ENCODE results near the gene PTPN2. TPM values are rescaled to one million over a fixed set of nuclear protein-coding genes. Genes with fewer than 3 reads are reported as not detected.

The PTPN2 gene
- total and polyA plus RNA-seq, 9 of the 15 experiments (the other 6 are each of a cell fraction or from before 2014, with no cell fraction given), result 36.6 to 66.4 (median 43.8) TPM

DNA sequence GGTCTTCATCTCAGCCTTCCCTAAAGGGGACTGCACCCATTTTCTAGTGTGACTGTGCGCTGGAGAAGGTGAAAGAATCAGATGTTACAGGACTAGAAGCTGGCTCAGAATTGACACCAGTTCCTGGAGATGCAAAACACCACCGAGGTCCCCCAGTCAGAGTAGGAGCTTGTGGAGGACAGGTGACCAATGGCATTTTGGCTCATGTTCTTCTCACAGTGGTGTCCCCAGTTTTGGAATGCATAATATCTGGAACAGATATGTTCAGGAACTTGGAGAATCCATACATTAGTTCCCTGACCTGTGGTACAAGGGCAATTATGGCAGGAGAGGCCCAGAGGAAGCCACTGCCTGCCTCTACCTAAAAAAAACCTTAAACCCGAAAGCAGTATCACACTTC is 114.9 kb downstream of the PTPN2 start (continued):
- no peak for TF ChIP-seq ZNF780A (CRISPR knock-in tag; IDR thresholded peaks at IDR 0.05)
- TF ChIP-seq XRCC3 (IDR thresholded peaks at IDR 0.05), result no peak
- no peak for TF ChIP-seq ZNF830 (CRISPR knock-in tag; IDR thresholded peaks at IDR 0.05)
- no peak for TF ChIP-seq DDX20 (tag; IDR thresholded peaks at IDR 0.05; ENCODE audit: low read depth)

DNA sequence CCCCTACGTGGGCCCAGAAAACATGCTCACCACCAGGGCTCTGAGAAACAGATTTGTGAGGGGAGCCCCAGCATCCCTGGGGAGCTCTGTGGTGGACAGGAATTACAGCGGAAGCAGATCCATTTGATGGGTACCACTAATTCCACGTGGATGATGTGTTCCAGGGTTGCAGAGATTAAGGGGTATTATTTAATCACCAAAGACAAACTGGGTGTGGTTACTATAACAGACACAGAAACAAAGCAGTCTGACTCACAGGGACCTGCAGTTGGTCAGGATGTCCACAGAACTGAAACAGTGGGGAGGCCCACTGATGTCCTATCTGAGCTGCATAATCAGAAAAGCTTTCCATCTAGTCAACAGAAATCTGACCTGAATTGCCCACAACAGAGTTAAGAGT is 115.4 kb downstream of the PTPN2 start:
- no peak overlapping the region for H2AFZ ChIP-seq (ENCODE audit: low read depth, low read length)
- no TSS peak for BruUV-seq (replicated peaks)
- H3K9me1 ChIP-seq (ENCODE audit: control insufficient read depth, insufficient read depth, low read length), result no peaks in the 10 kb centered on the region
- H3K9me3 ChIP-seq (replicated peaks; ENCODE audit: control insufficient read depth, insufficient read depth, low read depth, low read length), result no peaks in the 10 kb centered on the region
- no peak for FAIRE-seq
- no peak for ATAC-seq
- H3K4me2 ChIP-seq (ENCODE audit: insufficient read depth, low read length), result no peak overlapping the region
- no peaks in the 10 kb centered on the region for H3K79me2 ChIP-seq (ENCODE audit: control insufficient read depth, insufficient read depth, low read length)
- POLR2A ChIA-PET, result interaction anchor here (0.8 to 1.9 kb wide), 2 partner anchors 10 to 12 kb away, joined by 3 to 7 read pairs; no protein-coding TSS in a partner anchor
- intact Hi-C loops (cut with micrococcal nuclease), result no loop called here
- no peak overlapping the region for H3K9ac ChIP-seq (ENCODE audit: insufficient read depth in 1 of 2, low read depth in 2 of 2, low read length in 2 of 2)
- CTCF ChIA-PET (ENCODE audit: low intra/inter-chr PET ratio), result no interaction called here
- no peak overlapping the region for H3K27ac ChIP-seq (ENCODE audit: extremely low read depth, low read depth, low read length)
- no peaks in the 10 kb centered on the region for H3K36me3 ChIP-seq (ENCODE audit: control insufficient read depth, insufficient read depth, low read length)
- no peaks in the 10 kb centered on the region for H3K27me3 ChIP-seq (ENCODE audit: control insufficient read depth in 2 of 2, insufficient read depth in 2 of 2, low read length in 2 of 2)
- H3K4me1 ChIP-seq (replicated peaks in 1 of 2; ENCODE audit: control insufficient read depth in 2 of 2, insufficient read depth in 2 of 2, low read length in 2 of 2), result peaks cover 9 to 13% of the 10 kb centered on the region in 2 experiments
- no peak for DNase-seq (ENCODE audit: extremely low read depth in 1 of 4, low spot score in 3 of 4)
- no peak for TF ChIP-seq CTBP1 (IDR thresholded peaks at IDR 0.05; ENCODE audit: borderline replicate concordance)
- TF ChIP-seq U2AF2 (optimal IDR thresholded peaks at IDR 0.05; ENCODE audit: low read depth, low read length), result no peak
- TF ChIP-seq ZC3H8 (IDR thresholded peaks at IDR 0.05), result no peak
- in situ Hi-C loops (cut with MboI), result no loop called here
- H3K4me3 ChIP-seq, result no peak overlapping the region
- no peaks in the 10 kb centered on the region for H4K20me1 ChIP-seq (replicated peaks; ENCODE audit: control insufficient read depth, insufficient read depth, low read length)
- WGBS (ENCODE audit: insufficient coverage, low coverage, missing lambda C conversion rate), result 30% methylated on average over 3 of the region's 3 CpGs

Data from K562 (cell line).